ENCODE measurements around the gene NOTCH1. TPM values are rescaled to one million over a fixed set of nuclear protein-coding genes. Genes with fewer than 3 reads are reported as not detected.

The NOTCH1 gene
- polyA plus RNA-seq, 5 donors: 15.9 to 37.5 (median 27.1) TPM

DNA sequence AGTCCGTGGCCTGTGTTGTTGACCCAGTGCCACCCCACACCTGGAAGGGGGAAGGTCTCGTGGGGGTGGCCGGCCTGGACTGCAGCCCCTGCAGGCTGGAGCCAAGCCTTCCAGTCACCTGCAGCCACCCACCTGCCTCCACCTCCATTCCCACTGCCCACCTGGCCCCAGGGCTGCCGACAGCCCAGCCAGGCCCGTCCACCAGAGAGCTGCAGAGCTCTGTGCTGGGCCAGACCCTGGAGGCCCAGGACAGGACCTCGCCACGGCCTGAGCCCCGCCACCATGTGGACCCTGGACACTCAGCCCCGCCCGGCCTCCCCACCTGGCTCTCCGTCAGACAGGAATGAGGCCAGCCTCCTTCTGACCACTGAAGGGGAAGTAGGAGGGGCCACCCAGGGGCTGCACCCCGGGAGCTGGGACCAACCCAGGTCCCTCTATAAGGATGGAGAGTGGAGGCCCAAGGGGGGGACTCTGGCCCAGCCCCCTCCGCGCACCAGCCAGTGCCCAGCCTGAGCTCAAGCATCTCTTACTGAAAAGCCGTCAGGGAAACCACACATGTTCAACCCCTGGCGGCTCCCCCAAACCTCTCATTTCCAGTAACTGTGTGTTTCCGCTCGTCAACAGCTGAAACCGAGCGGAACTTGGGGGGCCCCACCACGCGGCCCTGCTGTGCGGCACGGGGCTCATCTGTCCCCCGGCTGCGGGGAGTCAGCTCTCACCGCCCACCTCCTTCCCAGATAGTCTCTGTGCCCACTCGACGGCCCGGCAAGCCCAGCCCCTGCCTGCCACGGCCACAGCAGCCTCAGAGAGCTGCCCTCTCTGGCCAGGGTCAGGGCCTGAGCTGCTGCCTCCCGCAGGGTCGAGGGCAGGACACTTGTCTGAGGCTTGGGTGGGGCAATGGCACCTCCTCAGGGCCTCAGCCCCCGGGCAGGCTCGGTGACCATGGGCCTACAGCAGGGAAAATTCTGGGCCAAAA, 12.8 kb downstream of the NOTCH1 start:
- DNase-seq: no peak

- DNase-seq: no peak
Observed at GRCh38 chr9:136531904-136532798, 13.7 kb downstream of the NOTCH1 start.

- no peak for DNase-seq
Observed at GRCh38 chr9:136531186-136531903, 14.5 kb downstream of the NOTCH1 start.

- DNase-seq: no peak
Observed at GRCh38 chr9:136530461-136531089, 15.3 kb downstream of the NOTCH1 start.

DNA sequence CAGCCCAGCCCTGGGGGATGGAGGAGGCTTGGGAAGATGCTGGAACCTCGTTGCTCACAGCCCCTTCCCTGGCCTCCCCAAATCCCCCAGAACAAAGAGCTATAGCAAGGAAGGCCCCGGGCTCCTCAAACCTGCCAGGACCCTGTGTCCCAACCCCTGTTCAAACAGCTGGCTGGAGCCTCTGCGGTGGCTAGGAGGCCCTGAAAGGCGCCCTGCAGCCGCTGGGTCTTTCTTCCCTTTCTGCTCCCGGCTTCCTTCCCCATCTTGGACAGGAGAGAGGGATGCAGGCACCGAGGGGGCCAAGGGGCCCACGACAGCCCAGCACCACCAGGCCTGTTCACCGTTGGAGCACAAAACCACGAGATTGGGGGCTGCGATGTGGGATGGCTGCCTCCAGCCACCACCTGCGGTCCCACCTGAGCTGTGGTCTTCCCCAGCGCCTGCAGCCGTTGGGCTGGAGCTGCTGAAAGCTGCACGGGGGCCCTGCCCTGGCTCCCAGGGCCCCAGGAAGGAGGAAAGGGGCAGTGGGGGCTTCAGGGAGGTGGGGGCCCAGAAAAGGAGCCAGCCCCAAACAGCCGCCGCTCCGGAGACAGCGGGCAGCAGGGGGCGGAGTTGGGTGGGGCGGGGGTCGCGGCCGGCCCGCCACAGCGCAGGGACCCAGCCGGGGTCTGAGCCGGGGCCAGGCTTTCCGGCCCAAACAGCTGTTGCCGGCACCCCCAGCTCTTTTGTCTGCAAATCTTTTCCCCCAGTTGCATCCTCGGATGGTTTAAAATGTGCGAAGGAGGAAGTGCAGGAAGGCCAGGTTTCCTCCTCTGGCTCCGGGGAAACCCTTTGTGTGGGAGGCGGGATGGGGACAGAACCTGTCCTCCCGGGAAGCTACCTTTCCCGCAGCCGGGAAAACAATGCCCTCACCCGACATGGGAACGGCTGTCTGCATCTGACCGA, 16.1 kb downstream of the NOTCH1 start:
- no peak for DNase-seq

- DNase-seq: no peak
Observed at GRCh38 chr9:136528716-136529341, 17.0 kb downstream of the NOTCH1 start.

DNA sequence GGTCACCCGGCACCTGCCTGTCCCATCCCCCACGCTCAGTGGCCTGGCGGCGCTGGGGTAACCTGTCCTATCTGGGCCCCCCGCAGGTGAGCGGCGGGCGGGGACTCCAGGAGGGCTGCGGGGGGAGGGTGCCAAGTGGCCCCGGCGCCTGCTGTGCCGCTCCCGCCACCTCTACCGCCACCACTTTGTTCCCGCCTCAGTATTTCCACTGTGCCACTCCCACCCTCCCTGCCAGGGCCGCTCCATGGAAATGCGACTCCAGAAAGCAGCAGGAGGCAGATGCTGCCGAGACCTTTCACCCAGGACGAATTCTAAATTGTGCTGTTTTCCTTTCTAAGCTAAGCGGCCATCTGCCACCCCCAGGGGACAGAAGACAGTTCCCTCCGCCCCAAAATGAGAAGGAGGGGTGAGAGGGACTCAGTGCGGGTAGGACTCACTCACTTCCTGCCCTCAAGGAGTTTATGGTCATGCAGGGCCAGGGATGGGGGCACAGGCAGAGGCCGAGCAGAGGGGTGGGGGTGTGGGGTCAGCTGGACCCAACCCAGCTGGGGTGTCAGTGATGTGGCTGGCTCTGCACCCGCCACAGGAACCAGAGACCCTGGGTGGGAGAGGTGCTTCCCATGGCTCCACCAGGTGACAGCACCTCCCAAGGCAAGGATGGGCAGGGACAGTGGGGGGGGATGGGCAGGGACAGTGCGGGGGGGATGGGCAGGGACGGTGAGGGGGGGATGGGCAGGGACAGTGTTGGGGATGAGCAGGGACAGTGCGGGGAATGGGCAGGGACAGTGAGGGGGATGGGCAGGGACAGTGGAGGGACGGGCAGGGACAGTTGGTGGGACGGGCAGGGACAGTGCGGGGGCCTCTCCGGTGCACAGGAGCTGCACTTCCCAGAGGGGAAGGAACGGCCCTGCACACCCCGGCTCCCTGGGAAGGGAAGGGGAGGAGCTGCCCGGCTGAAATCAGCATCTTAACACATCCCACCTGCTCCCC, 17.8 kb downstream of the NOTCH1 start:
- no peak for DNase-seq

DNA sequence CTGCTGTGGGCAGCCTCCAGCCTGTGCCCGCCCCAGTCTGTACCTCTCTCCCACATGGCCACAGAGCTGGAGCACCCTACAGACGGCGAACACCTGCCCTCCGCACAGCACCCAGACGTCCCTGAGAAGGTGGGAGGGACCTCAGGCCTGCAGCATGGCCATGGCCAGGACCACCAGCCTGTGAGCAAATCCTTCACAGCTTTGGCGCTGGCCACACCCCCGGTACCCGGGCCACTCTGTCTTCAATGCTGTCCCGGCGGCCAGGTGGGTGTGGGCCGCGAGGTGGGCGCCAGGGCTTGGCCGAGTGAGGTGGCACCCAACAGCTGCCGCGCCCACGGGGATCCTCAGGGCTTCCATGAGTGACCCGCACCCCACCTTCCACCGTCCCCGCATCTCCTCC, 18.7 kb downstream of the NOTCH1 start:
- no peak for DNase-seq

DNA sequence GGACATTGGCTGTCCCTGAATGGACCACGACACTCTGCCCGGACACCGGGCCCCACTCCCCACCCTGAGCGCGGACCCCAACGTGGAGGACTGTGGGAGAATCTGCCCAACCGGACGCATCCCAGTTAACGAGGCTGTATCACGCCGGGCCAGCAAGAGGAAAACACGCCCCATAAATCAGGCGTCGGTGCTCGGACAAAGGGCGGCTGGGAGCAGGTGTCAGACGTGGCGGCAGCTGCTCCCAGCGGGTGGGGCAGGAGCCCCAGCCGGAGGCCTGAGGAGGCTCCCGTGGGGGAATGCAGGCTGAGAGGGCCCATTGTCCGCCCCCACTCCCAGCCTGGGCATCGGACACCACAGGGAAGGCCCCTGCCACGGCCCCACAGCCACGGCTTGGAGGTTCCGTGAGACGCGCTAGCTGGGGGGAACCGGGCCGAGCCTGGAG, 19.2 kb downstream of the NOTCH1 start:
- no peak for DNase-seq

DNA sequence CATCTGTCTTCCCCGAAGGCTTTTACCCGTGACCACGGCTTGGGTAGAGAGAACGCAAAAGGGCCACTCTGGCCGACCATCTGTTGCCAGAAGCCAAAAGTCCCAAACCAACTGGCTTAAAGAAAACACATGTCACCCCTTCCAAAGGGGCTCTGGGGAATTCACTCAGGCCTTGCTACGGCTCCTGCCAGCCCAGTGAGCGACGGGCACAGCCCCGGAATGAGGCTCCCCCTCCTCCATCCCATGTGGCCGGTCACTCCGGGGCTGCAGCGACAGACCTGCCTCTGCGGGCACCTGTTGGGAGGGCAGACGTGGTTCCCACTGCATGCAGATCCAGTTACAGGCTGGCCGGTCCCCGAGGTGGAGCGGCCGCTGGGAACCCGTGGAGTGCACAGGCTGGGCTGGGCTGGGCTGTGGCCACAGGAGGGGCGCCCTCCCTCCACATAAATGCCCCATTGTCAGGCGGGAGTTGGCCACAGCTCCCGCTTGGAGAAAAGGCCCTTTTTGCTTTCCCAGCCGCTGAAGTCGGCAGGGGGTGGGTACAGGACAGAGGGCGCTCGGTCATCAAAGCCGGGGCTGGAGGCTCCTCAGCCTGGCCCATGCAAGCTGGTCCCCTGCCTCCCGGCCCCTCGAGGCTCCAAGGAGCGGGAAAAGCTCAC, 19.9 kb downstream of the NOTCH1 start:
- DNase-seq: no peak

GRCh38 chr9:136525207-136525606, 20.6 kb downstream of the NOTCH1 start:
- no peak for DNase-seq

DNA sequence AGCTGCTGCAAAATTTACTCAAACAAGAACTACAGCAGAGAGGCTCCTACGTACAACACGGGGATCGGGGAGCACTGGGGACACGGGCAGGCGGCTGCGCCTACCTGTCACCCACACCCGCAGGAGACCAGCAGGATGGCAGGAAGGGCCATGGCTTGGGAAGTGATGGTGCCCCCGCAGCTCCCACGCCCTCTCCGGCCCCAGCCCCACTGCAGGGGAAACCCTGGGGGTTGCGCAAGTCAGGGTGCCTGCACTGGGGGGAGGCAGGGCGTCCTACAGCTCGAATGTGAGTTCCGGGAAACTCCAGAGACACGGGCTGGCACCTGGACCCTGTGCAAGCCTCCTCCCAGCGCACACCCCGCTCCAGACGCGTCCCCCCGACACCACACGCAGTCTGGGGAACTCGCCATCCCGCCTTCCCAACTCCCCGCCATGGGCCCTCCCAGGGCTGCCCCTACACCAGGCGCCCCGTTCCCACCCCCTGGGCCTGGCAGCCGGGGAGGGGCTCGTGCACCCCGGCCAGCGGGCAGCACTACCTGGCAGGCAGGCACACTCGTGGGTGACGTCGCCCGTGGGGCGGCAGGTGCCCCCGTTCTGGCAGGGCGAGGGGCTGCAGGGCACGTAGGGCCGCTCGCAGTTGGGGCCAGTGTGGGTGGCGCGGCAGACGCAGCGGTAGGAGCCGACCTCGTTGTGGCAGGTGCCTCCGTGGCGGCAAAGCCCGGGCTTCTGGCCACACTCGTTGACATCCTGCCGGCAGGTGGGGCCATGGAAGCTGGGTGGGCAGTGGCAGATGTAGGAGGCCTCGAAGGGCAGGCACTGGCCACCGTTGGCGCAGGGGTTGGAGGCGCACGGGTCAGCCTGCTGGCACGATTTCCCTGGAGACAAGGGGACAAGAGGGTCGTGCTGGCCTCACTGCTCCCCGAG, 23.3 kb downstream of the NOTCH1 start:
- DNase-seq: no peak

DNA sequence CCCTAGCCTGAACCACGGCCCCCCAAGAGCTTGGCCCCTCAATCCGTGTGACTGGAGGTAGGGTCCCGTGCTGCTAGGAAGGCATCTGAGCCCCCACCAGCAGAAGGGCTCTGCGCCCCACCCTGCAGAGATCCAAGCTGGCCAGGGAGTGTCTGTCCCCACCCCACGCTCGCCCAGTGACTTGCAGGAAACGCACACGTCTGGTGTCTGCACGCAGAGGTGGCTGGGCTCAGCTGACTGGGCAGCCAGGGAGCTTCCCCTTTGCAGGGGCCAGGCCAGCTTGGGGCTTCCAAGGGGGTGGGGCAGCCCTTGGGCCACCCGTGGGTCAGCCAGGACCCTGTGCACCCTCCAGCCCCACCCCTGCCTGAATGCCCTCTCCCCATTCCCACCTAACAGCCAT, 24.3 kb downstream of the NOTCH1 start:
- no peak for DNase-seq

DNA sequence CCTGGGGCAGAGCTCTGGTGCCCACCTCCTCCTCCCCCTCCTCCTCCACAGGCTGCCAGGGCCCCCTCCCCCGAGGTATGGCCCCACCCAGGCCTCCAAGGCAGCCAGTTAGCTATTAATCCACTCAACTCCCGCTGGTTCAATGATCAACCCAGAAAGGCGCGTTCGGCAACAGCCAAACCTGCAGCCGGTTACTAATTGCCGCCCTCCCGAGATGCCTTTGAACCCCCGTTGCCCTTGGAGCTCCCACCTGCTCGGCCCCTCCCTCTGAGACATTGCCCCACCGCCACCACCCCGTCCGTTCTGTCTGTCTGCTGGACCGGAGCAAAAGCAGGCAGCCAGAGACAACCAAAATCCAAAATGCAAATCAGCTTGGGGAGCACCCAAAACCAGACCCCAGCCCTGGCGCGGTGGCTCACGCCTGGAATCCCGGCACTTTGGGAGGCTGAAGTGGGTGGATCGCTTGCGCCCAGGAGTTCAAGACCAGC, 25.8 kb downstream of the NOTCH1 start:
- peak; percentile 51 to 57 for DNase-seq

GRCh38 chr9:136519263-136520052, 26.4 kb downstream of the NOTCH1 start:
- no peak for DNase-seq

GRCh38 chr9:136518623-136519022, 27.2 kb downstream of the NOTCH1 start:
- no peak for DNase-seq

All from right lung (tissue), 5 donors.